ENCODE measurements around the gene TTC39A. TPM values are rescaled to one million over a fixed set of nuclear protein-coding genes. Genes with fewer than 3 reads are reported as not detected.
A peak's percentile ranks its signal among the peaks of the same experiment; 100 is the strongest.

Gene TTC39A
- total and polyA plus RNA-seq, 8 donors = 8.3 to 159 (median 32.4) TPM

- no peaks in the 10 kb centered on the region for H3K36me3 ChIP-seq
- TF ChIP-seq EP300 (IDR thresholded peaks at IDR 0.05) = no peak
- TF ChIP-seq POLR2A (IDR thresholded peaks at IDR 0.05) = no peak
- DNase-seq = no peak
- H3K4me1 ChIP-seq = peaks cover 11 to 21% (median 18%) of the 10 kb centered on the region in 4 donors
- H3K27me3 ChIP-seq = peaks cover 0 to 45% (median 16%) of the 10 kb centered on the region in 3 donors
- H3K9me3 ChIP-seq = no peaks in the 10 kb centered on the region
- WGBS, 5 donors = 94 to 100% (median 96%) methylated on average over 6 of the region's 6 CpGs
- H3K27ac ChIP-seq = no peak overlapping the region
- intact Hi-C loops (cut with DNase I; ENCODE audit: low total_unique reads) = no loop called here
- H3K4me3 ChIP-seq = no peak overlapping the region
These were observed 10.0 kb upstream of the TTC39A start for GRCh38 chr1:51340380-51340779.

- Histone ChIP-seq H3K27ac (no peak overlapping the region), H3K4me3 (no peak overlapping the region), H3K9me3 (no peaks in the 10 kb centered on the region), H3K4me1 (peaks cover 0 to 10% (median 7%) of the 10 kb centered on the region in 4 donors), H3K36me3 (no peaks in the 10 kb centered on the region), H3K27me3 (peaks cover 0 to 10% (median 0%) of the 10 kb centered on the region in 3 donors)
- TF ChIP-seq CTCF (IDR thresholded peaks at IDR 0.05) (no peak), EP300 (IDR thresholded peaks at IDR 0.05) (no peak), POLR2AphosphoS5 (IDR thresholded peaks at IDR 0.05) (no peak), POLR2A (IDR thresholded peaks at IDR 0.05) (no peak)
- peak in 1 of 2 donors; percentile 4 for DNase-seq
- 88 to 96% (median 90%) methylated on average over 4 of the region's 4 CpGs for WGBS, 5 donors
- intact Hi-C loops (cut with DNase I; ENCODE audit: low total_unique reads) = no loop called here
These were observed 6.3 kb upstream of the TTC39A start for GRCh38 chr1:51336711-51337110.

- TF ChIP-seq POLR2AphosphoS5 (IDR thresholded peaks at IDR 0.05) = no peak
- TF ChIP-seq EP300 (IDR thresholded peaks at IDR 0.05) = no peak
- no peak for TF ChIP-seq CTCF (IDR thresholded peaks at IDR 0.05)
- no peak for TF ChIP-seq POLR2A (IDR thresholded peaks at IDR 0.05)
- Histone ChIP-seq H3K4me1 (peaks cover 3 to 15% (median 11%) of the 10 kb centered on the region in 4 donors), H3K9me3 (no peaks in the 10 kb centered on the region), H3K27ac (peak overlapping the region in 2 of 5 donors; percentile 8 to 9), H3K27me3 (peaks cover 0 to 8% (median 0%) of the 10 kb centered on the region in 3 donors), H3K36me3 (no peaks in the 10 kb centered on the region), H3K4me3 (no peak overlapping the region)
- intact Hi-C loops (cut with DNase I; ENCODE audit: low total_unique reads) = no loop called here
- WGBS, 5 donors = 48 to 77% (median 53%) methylated on average over 2 to 3 of the region's 3 CpGs
- peak; percentile 24 to 63 for DNase-seq
These were observed 5.6 kb upstream of the TTC39A start for GRCh38 chr1:51336004-51336403.

- Histone ChIP-seq H3K4me3 (peak overlapping the region; percentile 45 to 59 (median 50)), H3K36me3 (no peaks in the 10 kb centered on the region), H3K9me3 (no peaks in the 10 kb centered on the region), H3K27me3 (peaks cover 0 to 26% (median 7%) of the 10 kb centered on the region in 3 donors), H3K4me1 (peaks cover 7 to 35% (median 29%) of the 10 kb centered on the region in 4 donors), H3K27ac (peak overlapping the region; percentile 77 to 90 (median 82))
- intact Hi-C loops (cut with DNase I; ENCODE audit: low total_unique reads) = no loop called here
- TF ChIP-seq EP300 (IDR thresholded peaks at IDR 0.05) (no peak), CTCF (IDR thresholded peaks at IDR 0.05) (no peak), POLR2AphosphoS5 (IDR thresholded peaks at IDR 0.05) (peak in 1 of 3 donors; percentile 45)
- peak; percentile 50 to 79 for DNase-seq
- WGBS, 5 donors = 45 to 55% (median 49%) methylated on average over 7 of the region's 7 CpGs
These were observed 1.1 kb upstream of the TTC39A start for GRCh38 chr1:51331206-51332100.
